GM18517 (cell line): ENCODE results near the gene EPS15.
"Not testable (repeated sequence)": the region's sequence is repeated elsewhere in the genome, so short reads cannot be mapped to it uniquely, and the experiment has no call there.

ENCODE experiments used
- ATAC-seq: cut with Tn5 transposase; IDR thresholded peaks from one replicate; pipeline ENCODE4 v1.9.1; 2021; ENCODE audit warnings: mild to moderate bottlenecking, moderate library complexity; ENCODE audit not compliant: unreplicated experiment

EPS15 gene

DNA sequence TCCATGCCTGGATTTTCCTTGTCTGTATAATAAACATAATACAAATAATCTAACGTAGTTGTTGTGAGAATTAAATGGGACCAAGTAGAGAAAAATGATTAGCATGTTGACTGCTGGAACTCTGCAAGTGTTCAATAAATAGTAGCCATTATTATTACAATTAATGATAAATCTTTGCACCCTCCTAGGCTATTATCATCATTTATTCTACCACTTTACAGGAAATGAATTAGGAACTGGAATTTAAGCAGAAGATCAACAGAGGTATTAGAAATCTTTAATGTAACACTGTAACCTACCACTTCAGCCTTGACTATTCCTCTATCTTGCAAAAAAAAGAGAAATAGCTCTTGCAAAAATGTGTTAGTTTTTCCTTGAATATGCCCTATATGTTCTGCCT lies 126.8 kb downstream of the EPS15 start:
- ATAC-seq: no peak

DNA sequence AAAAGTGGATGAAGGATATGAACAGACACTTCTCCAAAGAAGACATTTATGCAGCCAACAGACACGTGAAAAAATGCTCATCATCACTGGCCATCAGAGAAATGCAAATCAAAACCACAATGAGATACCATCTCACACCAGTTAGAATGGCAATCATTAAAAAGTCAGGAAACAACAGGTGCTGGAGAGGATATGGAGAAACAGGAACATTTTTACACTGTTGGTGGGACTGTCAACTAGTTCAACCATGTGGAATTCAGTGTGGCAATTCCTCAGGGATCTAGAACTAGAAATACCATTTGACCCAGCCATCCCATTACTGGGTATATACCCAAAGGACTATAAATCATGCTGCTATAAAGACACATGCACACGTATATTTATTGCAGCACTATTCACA lies 128.4 kb downstream of the EPS15 start:
- not testable (repeated sequence) for ATAC-seq

DNA sequence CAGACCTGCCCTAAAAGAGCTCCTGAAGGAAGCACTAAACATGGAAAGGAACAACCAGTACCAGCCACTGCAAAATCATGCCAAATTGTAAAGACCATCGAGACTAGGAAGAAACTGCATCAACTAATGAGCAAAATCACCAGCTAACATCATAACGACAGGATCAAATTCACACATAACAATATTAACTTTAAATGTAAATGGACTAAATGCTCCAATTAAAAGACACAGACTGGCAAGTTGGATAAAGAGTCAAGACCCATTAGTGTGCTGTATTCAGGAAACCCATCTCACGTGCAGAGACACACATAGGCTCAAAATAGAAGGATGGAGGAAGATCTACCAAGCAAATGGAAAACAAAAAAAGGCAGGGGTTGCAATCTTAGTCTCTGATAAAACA lies 131.8 kb downstream of the EPS15 start:
- ATAC-seq: not testable (repeated sequence)

DNA sequence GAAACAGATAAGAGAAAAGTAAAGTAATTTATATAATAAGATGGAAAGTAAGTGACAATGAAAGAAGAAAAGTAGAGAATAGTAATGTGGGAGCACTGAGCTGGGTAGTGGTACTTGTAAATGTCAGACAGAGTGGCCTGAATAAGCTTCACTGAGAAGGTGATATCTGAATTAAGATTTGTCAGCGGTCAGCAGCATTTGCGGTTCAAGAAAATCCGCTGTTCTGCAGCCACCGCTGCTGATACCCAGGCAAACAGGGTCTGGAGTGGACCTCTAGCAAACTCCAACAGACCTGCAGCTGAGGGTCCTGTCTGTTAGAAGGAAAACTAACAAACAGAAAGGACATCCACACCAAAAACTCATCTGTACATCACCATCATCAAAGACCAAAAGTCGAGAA lies 132.8 kb downstream of the EPS15 start:
- ATAC-seq: not testable (repeated sequence)

DNA sequence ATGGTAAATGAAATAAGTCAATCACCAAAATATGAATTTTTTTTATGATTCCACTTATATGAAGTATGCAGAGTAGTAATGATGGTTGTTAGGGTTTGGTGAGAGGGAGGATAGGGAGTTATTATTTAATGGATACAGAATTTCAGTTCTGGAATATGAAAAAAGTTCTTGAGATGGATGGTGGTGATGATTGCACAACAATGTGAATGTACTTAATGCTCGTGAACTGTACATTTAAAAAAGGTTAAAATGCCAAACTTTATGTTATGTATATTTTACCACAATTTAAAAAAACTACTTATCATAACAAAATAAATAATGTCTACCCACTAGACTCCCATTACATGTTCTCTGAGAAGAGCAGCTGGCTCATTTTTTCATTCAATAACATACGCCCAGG lies 133.3 kb downstream of the EPS15 start:
- no peak for ATAC-seq

DNA sequence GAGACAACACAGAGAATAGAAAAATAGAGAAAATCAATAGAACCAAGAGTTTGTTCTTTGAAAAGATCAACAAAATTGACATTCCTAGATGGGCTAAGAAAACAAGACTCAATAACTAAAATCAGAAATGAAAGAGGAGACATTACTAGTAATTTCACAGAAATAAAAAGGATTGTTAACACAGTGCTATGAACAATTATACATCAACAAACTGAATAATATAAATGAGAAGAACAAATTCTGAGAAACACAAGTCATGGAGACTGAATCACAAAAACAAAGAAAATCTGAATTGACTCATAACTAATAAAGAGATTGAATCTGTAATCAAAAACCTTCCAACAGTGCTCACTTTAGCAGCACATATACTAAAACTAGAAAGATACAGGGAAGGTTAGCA lies 137.1 kb downstream of the EPS15 start:
- ATAC-seq: no peak

DNA sequence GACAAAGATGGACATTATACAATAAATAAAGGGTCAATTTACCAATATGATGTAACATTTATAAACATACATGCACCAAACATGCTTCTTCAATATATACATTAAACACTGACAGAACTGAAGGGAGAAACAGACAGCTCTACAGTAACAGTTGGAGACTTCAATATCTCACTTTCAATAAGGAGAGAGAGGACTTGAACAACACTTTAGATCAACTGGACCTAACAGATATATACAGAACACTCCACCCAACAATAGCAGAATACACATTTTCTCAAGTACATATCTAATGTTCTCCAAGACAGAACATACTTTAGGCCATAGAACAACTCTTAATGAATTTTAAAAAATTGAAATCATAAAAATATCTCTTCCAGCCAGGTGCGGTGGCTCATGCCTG lies 138.1 kb downstream of the EPS15 start:
- no peak for ATAC-seq

DNA sequence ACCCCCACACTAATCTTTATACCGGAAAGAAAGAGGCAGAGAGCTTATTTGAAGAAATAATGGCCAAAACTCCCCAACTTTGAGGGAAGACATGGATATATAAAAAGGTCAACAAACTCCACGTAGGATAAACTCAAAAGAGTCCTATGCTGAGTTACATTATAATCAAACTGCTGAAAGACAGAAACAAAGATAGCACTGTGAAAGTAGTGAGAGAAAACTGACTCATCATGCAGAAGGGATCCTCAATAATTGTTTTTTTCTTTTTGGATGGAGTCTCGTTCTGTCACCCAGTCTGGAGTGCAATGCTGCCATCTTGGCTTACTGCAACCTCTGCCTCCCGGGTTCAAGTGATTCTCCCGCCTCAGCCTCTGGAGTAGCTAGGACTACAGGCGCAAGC lies 140.2 kb downstream of the EPS15 start:
- no peak for ATAC-seq

DNA sequence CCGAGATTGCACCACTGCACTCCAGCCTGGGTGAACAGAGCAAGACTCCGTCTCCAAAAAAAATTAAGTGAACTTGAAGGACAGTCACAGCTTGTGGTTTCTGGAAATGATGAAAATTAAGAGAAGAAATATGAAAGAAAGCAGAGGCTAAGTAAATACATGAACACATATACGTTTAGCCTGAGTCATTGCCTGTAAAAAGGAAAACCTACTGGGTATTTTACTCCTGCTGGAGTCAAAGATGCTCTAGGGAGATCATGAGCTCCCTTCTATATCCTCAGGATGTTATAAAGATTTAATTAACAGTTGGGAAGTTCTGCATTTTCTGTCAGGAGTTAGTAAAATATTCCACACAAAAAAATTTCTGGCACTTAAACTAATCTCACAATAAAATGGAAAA lies 145.2 kb downstream of the EPS15 start:
- ATAC-seq: no peak

DNA sequence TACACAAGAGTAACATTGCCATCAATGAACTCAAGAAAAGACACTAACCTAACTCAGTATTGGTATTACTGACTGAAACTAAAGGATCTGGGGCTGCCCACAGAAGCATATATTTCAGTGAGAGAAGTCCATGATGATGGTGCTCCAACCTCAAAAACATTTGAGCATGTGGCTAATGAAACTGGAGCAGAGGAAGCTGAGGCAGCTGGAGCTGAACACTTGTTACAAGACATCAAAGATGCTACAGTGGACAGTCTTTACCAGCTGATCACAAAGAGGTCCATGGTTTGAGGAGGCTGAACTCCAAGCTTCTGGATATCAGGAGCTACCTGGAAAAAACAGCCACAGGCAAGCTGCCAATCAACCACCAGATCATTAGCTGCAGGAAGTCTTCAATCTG lies 146.5 kb downstream of the EPS15 start:
- ATAC-seq: no peak

DNA sequence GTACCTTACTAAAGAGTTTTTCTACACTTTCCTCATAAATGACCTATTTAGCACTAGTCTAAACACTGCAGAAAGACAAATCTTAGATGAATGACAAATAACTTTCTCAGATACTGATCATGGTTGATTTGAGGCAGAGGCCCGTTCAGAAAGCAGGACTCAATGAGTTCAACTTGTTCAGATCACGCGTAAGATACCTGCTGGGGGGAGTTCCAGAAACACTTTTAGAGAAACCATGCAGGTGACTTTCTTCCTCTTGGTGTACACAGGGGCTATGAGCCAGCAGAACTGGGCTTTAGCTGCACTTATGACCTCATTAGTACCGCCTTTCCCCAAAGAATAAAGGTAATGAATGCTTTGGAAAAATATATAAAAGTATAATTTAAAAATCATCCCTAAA lies 149.9 kb downstream of the EPS15 start:
- ATAC-seq: no peak

DNA sequence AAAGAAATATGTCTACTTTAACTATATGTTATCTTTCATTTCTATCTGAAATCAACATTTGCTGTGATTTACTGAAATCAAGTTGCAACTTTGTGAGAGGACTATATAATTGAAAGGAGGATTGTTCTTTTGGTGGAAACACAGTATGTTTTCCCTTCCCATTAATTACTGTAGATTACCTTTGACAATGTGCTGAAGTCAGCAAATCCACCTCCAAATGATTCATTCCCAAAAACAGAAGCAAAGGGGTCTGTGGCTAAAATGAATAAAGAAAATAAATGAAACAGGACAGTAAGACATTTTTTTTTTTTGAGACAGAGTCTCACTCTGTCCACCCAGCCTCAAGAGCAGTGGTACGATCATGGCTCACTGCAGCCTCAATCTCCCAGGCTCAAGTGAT lies 153.3 kb downstream of the EPS15 start:
- no peak for ATAC-seq

DNA sequence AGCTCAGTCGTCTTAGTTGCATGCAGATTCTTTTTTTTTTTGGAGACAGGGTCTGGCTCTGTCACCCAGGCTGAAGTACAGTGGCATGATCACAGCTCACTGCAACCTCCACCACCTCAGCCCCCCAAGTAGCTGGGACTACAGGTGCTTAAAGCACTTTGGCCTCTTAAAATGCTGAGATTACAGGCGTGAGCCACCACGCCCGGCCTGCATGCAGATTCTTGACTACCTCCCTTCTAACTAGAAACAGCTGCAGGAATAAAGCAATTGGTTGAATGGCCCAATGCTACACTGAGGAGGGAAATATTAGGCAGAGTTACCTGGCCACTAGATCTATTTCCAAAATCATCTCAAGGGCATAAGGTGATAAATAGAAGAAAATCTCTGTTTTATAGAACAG lies 159.2 kb downstream of the EPS15 start:
- ATAC-seq: no peak

DNA sequence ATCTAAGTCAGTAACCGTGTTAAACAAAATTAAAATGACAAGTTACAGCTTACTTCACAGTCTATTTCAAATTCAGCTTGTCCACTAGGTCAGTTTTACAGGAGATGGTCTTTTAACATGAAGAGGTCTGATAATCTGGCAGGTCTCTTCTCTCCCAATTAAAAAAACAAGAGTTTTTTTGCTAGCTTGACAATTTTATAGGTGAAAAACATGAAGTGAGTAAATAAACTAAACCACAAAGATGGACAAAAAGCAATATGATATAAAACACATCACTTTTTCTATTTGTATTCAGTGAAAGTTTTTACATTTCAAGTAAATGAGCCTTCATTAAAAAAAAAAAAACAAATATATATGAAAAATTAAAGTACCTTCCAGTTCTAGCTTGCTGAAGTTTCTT lies 163.7 kb downstream of the EPS15 start:
- no peak for ATAC-seq

DNA sequence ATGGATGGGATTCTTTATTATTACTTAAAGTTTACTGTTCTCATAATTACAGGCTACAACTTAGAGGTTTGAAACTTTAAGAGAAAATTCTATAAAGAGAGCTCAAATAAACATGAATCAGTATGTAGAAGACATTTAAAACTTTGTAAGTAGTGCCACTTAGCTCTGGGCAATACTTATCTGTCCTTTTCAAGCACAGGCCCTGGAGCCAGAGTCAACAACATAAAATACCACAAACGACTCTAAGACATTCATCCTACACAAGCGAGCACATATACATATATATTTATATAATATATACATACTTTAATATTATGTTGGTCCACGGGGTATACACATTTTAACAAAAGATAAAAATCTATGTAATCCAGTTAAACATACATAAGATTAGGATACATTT lies 164.7 kb downstream of the EPS15 start:
- no peak for ATAC-seq

DNA sequence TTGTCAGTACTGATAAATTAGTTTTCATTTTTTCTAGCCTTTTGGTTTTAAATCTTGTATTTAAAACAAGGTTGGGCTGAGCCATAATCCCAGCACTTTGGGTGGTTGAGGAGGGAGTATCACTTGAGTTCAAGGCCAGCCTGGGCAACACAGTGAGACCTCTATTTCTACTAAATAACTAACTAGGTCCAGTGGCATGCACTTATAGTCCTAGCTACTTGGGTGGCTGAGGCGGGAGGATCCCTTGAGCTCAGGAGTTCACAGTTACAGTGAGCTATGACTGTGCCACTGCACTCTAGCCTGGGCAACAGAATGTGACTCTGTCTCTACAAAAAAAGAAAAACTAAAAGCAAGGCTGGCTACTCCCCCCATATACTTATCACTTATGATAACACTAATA lies 167.2 kb downstream of the EPS15 start:
- ATAC-seq: no peak

DNA sequence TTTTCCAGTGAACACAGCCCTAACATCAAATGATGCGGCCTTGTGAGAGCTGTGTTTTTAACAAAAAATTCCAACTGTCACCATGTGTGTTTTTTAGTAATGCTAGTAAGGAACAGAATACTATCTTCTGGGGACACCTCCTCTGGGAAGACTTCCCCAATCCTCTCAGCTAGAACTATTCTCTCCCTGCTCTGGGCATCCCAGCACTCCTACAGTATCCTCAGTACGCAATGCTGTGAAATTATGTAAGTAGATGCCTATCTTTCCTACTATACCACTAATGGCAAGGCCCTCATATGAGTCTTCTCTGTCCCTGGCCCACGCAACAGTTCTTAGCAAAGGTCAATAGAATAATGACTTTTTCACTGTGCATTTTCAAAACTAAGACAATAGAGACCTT lies 169.2 kb downstream of the EPS15 start:
- no peak for ATAC-seq

DNA sequence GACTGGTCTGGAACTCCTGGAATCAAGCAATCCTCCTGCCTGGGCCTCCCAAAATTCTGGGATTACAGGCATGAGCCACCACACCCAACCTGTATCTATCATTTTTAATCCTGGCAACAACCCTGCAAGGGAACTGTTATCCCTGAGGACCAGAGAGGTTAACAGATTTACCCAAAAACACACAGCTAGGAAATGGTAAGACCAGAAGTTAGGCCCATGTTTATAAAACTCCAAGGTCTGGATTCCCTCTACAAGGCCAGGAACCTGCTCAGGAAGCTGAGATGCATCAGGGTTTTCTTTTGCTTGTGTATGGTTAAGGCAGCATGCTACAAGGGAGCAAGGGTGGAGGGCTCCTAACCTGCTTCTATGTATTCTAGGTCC lies 170.9 kb downstream of the EPS15 start:
- ATAC-seq: no peak

DNA sequence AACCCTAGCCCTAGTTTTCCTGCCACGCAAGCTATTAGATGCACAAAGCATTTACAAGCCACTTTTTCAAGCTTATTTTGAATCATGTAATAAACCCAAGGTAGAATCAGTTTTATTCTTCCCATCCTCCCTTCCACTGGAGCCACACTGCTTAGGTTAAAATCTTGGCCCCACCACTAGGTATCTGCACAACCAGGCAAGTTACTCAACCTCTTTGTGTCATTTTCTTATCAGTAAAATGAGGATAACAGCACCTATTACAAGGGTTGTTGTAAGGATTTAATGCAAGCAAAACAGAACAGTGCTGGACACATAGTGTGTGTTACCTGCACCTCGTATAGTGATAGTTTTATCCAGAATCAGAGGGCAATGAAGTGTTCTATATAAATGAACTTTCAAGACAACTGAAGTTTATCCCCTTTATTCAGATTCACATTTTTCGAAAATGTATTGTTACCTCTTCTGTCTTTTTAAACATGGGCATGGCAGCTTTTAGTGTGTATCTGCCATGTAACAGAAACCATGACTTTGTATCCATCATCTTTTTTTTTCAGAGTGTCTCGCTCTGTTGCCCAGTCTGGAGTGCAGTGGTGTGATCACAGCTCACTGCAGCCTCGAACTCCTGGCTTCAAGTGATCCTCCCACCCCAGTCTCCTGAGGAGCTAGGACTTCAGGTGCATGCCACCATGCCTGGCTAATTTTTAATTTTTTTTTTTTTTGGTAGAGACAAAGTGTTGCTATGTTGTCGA lies 171.5 kb downstream of the EPS15 start:
- ATAC-seq: no peak

DNA sequence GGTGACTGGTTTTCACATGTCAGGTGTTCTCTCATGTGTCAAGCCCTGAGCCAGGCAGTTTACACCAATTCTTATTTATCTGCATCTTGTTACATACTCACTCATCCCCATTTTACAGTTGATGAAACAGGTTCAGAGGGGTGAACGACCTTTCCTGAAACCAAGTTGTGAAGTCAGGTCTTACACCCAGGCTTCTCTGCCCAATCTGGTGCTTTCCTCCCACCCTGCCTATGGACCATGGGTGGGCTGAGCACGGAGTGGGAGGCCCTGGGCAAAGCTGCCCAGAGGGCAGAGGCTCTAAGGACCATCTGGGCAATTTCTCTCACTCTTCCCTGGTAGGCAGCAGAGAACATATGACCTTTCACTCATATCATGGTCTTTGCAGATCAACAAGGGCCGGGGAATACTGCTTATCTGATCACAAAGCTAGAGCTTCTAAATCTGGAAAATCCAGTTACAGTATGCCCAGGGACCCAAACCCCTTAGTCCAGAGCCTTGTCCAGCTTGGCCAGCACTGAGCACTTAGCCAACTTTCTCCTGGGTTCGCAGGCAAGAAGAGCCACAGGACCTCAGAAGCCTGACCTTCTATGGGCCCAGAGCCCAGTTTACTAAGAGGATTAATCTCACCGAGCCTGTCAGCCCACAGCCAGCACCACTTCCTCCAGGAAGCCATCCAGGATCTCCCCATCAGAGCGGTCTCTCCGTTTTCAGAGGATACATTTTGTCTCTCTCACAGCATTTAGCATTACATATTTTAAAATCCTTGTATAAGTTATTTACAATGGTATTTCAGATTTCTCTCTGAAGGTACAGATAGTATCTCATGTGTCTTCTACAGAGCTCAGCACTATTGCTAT lies 172.8 kb downstream of the EPS15 start:
- ATAC-seq: no peak

DNA sequence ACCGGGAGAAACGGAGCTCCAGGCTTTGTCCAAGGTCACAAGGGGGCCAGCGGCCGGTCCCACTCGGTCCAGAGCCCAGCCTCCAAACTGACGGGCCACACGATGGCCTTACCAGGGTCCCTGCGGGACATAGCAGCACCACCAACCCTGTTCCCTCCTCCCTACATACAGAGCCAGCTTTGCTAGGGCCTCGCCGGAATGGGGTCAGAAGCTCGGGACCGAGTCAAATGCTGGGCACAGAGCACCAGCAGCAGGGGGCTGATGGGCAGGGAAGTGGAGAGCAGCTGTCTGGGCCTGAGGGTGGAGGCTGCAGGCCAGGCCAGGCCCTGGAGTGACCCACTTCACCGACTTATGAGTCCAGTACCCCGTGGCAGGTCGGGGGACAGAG lies 173.8 kb downstream of the EPS15 start:
- no peak for ATAC-seq

DNA sequence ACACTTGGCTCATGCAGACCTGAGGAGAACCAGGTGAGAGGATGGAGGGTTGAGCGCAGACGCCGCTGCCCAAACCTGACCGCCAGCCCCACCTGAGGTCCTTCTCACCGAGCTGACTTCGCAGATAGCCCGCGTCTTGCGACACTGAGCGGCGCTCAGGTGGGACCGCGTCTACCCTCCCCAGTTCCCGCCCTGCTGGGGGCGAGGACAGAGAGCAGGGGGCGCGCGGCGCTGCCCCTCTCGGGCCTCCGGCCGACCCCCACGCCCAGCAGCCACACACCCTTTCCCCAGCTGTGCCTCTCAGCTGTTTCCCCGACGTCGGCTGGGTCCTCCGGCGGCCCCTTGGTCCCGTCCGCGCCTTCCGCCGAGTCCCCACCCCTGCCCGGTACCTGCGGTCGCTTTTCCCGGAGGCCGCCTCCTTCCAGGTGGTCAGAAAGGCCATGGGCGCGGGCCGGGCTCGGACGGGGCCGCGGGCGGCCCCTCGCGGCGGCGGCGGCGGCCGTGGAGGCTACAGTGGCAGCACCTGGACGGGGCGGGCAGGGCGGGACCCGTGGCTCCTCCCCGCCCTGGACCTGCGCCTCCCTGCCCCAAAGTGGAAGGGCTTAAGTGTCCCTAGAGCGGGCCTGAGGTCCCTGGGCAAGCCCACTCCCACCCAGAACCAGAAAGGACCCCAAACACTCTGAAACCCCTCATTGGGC lies 174.3 kb downstream of the EPS15 start:
- no peak for ATAC-seq
